ENCODE results near the gene CNDP1.
"Not testable (repeated sequence)": the region's sequence is repeated elsewhere in the genome, so short reads cannot be mapped to it uniquely, and the experiment has no call there.

Gene CNDP1

DNA sequence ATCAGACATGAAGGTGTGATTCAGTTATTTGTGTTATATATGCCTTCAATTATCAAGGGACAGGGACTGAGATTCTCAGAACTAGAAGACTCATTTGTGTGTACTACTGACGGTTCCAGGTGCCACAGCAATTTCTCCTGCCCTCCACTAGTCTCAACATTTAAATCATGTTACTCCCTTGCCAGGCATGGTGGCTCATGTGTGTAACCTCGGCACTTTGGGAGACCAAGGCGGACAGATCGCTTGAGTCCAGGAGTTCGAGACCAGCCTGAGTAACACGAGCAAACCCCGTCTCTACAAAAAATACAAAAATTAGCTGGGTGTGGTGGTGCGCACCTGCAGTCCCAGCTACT, 37.0 kb upstream of the CNDP1 start:
- peaks cover 14% of the 10 kb centered on the region; the same call in 1 of the 2 replicates for H3K4me1 ChIP-seq (ENCODE audit: control insufficient read depth, insufficient read depth, low read length)
- H3K36me3 ChIP-seq (ENCODE audit: control insufficient read depth, insufficient read depth, low read length), result peaks cover 32% of the 10 kb centered on the region
- no peak overlapping the region for H3K27ac ChIP-seq (ENCODE audit: low read depth, low read length)
- no peak overlapping the region; the same call in 1 of the 2 replicates for H3K9ac ChIP-seq (ENCODE audit: low read depth, low read length)
- H3K4me3 ChIP-seq (ENCODE audit: low read depth, low read length), result peak overlapping the region; percentile 89
- no peaks in the 10 kb centered on the region for H3K27me3 ChIP-seq (ENCODE audit: control insufficient read depth, insufficient read depth, low read length)
- no peaks in the 10 kb centered on the region for H3K9me3 ChIP-seq (ENCODE audit: control insufficient read depth, insufficient read depth, low read length)

DNA sequence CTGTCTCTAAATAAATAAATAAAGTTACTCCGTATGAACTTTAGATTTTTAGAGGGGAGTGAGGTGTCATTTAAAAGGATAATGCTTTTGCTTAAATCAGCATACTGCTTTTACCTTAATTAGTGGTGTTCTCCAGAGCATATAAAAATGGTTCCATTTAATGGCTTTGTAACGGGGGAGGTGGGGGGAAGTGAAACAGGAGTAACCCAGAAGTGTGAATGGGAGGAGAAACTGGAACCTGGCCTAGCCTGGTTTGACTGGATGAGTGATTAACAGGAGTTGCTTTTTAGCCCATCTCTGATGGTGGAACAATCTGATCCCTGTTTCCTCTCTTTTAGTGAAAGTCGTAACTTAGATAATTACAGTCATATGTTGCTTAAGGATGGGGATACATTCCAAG, 36.5 kb upstream of the CNDP1 start:
- H3K9me3 ChIP-seq (ENCODE audit: control insufficient read depth, insufficient read depth, low read length), result no peaks in the 10 kb centered on the region
- peak overlapping the region; percentile 89; the same call in 1 of the 2 replicates for H3K4me3 ChIP-seq (ENCODE audit: low read depth, low read length)
- H3K27ac ChIP-seq (ENCODE audit: low read depth, low read length), result no peak overlapping the region
- H3K4me1 ChIP-seq (ENCODE audit: control insufficient read depth, insufficient read depth, low read length), result peaks cover 14% of the 10 kb centered on the region; the same call in 1 of the 2 replicates
- peaks cover 37% of the 10 kb centered on the region for H3K36me3 ChIP-seq (ENCODE audit: control insufficient read depth, insufficient read depth, low read length)
- no peak overlapping the region for H3K9ac ChIP-seq (ENCODE audit: low read depth, low read length)
- no peaks in the 10 kb centered on the region for H3K27me3 ChIP-seq (ENCODE audit: control insufficient read depth, insufficient read depth, low read length)

DNA sequence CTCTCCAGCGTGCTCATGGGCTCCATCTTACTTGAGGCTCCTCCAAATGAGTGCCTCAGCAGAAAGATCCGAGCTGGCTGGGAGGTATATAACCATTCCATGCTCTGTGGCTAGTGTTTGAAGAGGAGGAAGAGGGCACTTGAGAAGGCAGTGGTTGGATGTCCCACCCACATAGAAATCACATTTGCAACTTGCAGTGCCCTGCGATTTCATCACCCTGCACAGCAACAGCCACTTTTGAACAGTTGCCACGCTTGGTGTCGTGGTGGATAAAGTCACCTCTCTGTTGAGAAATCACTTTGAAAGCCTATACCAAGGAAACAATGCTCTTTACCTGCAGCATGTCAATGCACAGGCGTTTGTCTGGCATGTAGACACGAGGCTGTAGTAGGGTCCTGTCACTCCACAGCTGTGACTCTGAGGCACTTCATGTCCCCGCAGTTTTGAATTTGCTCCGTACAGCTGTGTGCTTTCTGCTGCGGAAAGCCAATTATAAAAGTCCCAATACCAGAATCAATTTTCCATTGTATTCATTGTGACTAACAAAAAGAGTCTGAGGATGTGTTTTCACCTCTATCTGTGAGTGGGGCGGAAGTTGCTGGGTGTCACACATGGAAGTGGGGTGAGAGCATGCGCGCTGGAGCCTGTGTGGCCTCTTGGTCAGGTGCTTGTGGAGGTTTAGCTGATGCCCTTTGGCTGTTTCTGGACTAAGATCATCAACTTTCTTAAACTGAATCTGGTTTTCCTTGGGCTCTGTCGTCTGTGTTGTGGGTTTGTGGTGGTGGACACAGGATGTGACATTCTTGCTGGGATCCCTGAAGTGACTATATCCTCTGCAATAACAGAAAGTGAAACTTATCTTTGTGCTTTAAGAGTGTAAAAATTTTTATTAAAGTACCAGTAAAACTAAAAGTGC, 35.3 kb upstream of the CNDP1 start:
- Histone ChIP-seq H3K27ac (ENCODE audit: low read depth, low read length) (peak overlapping the region; percentile 42), H3K9me3 (ENCODE audit: control insufficient read depth, insufficient read depth, low read length) (no peaks in the 10 kb centered on the region), H3K27me3 (ENCODE audit: control insufficient read depth, insufficient read depth, low read length) (no peaks in the 10 kb centered on the region), H3K4me1 (ENCODE audit: control insufficient read depth, insufficient read depth, low read length) (peaks cover 14% of the 10 kb centered on the region; the same call in 1 of the 2 replicates), H3K9ac (ENCODE audit: low read depth, low read length) (no peak overlapping the region), H3K36me3 (ENCODE audit: control insufficient read depth, insufficient read depth, low read length) (peaks cover 47% of the 10 kb centered on the region), H3K4me3 (ENCODE audit: low read depth, low read length) (no peak overlapping the region)

DNA sequence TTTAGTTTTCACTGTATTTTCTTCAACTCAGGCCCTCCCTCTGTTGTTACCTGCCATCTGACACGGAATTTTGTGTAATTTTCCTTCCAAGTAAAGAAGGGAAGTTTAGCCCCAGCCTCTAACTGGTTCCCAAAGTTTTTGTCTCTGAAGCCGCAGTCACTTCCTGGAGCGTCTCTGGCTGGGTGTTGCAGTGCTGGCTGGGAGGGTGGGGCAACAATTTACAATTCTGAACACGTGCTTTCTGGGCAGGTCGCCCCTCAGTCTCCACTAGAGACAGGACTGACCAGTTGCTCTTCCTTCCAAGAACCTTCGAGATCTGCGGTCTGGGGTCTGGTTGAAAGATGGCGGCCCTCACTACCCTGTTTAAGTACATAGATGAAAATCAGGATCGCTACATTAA, 34.7 kb upstream of the CNDP1 start:
- no peak overlapping the region for H3K9ac ChIP-seq (ENCODE audit: low read depth, low read length)
- no peaks in the 10 kb centered on the region for H3K27me3 ChIP-seq (ENCODE audit: control insufficient read depth, insufficient read depth, low read length)
- peak overlapping the region; percentile 42 for H3K27ac ChIP-seq (ENCODE audit: low read depth, low read length)
- H3K4me3 ChIP-seq (ENCODE audit: low read depth, low read length), result no peak overlapping the region
- no peaks in the 10 kb centered on the region for H3K9me3 ChIP-seq (ENCODE audit: control insufficient read depth, insufficient read depth, low read length)
- peaks cover 14% of the 10 kb centered on the region; the same call in 1 of the 2 replicates for H3K4me1 ChIP-seq (ENCODE audit: control insufficient read depth, insufficient read depth, low read length)
- peaks cover 54% of the 10 kb centered on the region for H3K36me3 ChIP-seq (ENCODE audit: control insufficient read depth, insufficient read depth, low read length)

DNA sequence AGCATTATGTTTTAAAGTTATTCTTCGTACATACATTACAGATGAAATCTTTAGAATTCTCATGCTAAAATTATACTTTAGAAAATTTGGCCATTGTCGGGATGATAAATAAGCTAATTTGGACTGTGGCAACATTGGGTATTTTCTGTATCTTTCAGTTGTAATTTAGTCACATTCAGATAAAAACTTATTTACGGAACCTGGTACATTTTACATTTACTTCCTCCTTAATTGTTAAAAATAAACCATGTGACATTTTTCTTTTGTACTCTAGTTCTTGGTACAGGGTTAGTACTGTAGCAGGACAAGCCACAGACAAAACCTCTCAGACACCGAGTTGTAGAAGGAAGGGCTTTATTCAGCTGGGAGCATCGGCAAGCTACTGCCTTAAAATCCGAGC, 33.9 kb upstream of the CNDP1 start:
- H3K4me3 ChIP-seq (ENCODE audit: low read depth, low read length), result no peak overlapping the region
- peaks cover 14% of the 10 kb centered on the region; the same call in 1 of the 2 replicates for H3K4me1 ChIP-seq (ENCODE audit: control insufficient read depth, insufficient read depth, low read length)
- no peak overlapping the region for H3K27ac ChIP-seq (ENCODE audit: low read depth, low read length)
- H3K9me3 ChIP-seq (ENCODE audit: control insufficient read depth, insufficient read depth, low read length), result no peaks in the 10 kb centered on the region
- no peak overlapping the region for H3K9ac ChIP-seq (ENCODE audit: low read depth, low read length)
- H3K27me3 ChIP-seq (ENCODE audit: control insufficient read depth, insufficient read depth, low read length), result no peaks in the 10 kb centered on the region
- peaks cover 60% of the 10 kb centered on the region for H3K36me3 ChIP-seq (ENCODE audit: control insufficient read depth, insufficient read depth, low read length)

DNA sequence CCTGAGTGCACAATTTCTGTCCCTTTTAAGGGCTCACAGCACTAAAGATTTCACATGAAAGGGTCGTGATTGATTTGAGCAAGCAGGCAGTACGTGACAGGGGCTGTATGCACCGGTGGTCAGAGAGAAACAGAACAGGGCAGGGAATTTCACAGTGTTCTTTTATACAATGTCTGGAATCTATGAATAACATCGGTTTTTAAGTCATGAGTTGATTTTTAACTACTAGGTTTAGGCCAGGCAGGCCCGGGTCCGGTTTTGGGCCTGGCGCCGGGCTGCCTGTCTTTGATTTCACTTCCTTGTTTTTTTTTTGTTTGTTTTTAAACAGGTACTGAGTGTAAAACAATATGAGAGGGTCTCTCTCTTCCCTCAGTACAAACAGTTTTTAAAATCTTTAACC, 33.5 kb upstream of the CNDP1 start:
- not testable (repeated sequence) for H3K27ac ChIP-seq (ENCODE audit: low read depth, low read length); H3K9ac ChIP-seq (ENCODE audit: low read depth, low read length); H3K9me3 ChIP-seq (ENCODE audit: control insufficient read depth, insufficient read depth, low read length); H3K27me3 ChIP-seq (ENCODE audit: control insufficient read depth, insufficient read depth, low read length); H3K4me3 ChIP-seq (ENCODE audit: low read depth, low read length)
- peaks cover 14% of the 10 kb centered on the region; the same call in 1 of the 2 replicates for H3K4me1 ChIP-seq (ENCODE audit: control insufficient read depth, insufficient read depth, low read length)
- H3K36me3 ChIP-seq (ENCODE audit: control insufficient read depth, insufficient read depth, low read length), result peaks cover 64% of the 10 kb centered on the region

DNA sequence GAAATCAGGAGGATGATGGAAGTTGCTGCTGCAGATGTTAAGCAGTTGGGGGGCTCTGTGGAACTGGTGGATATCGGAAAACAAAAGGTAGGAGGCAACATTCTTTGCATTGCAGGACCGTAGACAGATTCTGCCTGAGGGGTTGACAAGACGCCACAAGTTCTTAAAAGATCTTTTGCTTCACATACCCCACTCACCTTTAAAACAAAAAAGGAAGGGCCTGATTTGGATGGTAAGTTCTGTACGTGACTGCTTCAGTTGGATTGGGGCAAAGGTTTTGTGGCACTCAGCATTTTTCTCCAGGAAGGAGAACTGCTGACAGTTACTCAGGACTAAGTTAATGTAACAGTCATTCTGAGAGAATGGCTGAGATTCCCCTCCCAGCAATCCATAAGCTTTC, 32.9 kb upstream of the CNDP1 start:
- H3K27ac ChIP-seq (ENCODE audit: low read depth, low read length), result no peak overlapping the region
- H3K4me3 ChIP-seq (ENCODE audit: low read depth, low read length), result no peak overlapping the region
- H3K36me3 ChIP-seq (ENCODE audit: control insufficient read depth, insufficient read depth, low read length), result peaks cover 71% of the 10 kb centered on the region
- no peaks in the 10 kb centered on the region for H3K9me3 ChIP-seq (ENCODE audit: control insufficient read depth, insufficient read depth, low read length)
- H3K27me3 ChIP-seq (ENCODE audit: control insufficient read depth, insufficient read depth, low read length), result no peaks in the 10 kb centered on the region
- H3K9ac ChIP-seq (ENCODE audit: low read depth, low read length), result no peak overlapping the region
- H3K4me1 ChIP-seq (ENCODE audit: control insufficient read depth, insufficient read depth, low read length), result peaks cover 14% of the 10 kb centered on the region; the same call in 1 of the 2 replicates

DNA sequence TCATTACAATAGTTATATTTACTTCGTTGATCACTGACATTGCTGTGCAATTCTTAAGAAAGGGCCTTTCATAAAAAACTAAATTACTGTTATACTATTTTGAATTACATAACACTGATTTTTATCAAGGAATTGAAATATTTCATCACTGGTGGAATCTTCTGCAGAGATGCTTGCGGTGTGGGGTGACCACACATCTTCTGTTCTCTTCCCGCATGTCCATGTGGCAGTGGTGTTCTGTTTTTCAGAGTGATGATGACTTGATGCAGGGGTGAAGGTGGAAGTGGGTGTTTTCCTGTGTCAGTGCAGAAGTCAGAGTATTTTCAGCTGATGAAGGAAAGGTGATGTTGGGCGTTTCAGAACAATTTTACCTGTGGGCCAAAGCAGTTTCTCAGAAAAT, 31.2 kb upstream of the CNDP1 start:
- Histone ChIP-seq H3K4me3 (ENCODE audit: low read depth, low read length) (no peak overlapping the region), H3K9ac (ENCODE audit: low read depth, low read length) (no peak overlapping the region), H3K9me3 (ENCODE audit: control insufficient read depth, insufficient read depth, low read length) (no peaks in the 10 kb centered on the region), H3K4me1 (ENCODE audit: control insufficient read depth, insufficient read depth, low read length) (0 out of 2 replicates have a peak, but pooled peaks cover 11% of the 10 kb centered on the region), H3K36me3 (ENCODE audit: control insufficient read depth, insufficient read depth, low read length) (peaks cover 84% of the 10 kb centered on the region), H3K27me3 (ENCODE audit: control insufficient read depth, insufficient read depth, low read length) (no peaks in the 10 kb centered on the region), H3K27ac (ENCODE audit: low read depth, low read length) (no peak overlapping the region)

DNA sequence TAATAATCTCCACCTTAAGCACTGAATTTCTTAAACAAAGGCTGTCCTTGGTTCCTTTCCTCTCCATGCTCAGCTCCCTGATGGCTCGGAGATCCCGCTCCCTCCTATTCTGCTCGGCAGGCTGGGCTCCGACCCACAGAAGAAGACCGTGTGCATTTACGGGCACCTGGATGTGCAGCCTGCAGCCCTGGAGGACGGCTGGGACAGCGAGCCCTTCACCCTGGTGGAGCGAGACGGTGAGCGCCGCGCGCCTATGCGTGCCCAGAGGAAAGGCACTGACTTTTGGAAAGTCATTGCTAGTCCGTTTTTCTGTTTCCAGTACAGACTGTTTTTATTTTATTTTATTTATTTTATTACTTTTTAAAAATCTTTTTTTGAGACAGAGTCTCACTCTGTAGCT, 28.5 kb upstream of the CNDP1 start:
- no peaks in the 10 kb centered on the region for H3K9me3 ChIP-seq (ENCODE audit: control insufficient read depth, insufficient read depth, low read length)
- no peak overlapping the region for H3K4me3 ChIP-seq (ENCODE audit: low read depth, low read length)
- H3K27me3 ChIP-seq (ENCODE audit: control insufficient read depth, insufficient read depth, low read length), result no peaks in the 10 kb centered on the region
- no peaks in the 10 kb centered on the region for H3K4me1 ChIP-seq (ENCODE audit: control insufficient read depth, insufficient read depth, low read length)
- peaks cover 96% of the 10 kb centered on the region for H3K36me3 ChIP-seq (ENCODE audit: control insufficient read depth, insufficient read depth, low read length)
- peak overlapping the region; percentile 40 for H3K27ac ChIP-seq (ENCODE audit: low read depth, low read length)
- H3K9ac ChIP-seq (ENCODE audit: low read depth, low read length), result no peak overlapping the region

DNA sequence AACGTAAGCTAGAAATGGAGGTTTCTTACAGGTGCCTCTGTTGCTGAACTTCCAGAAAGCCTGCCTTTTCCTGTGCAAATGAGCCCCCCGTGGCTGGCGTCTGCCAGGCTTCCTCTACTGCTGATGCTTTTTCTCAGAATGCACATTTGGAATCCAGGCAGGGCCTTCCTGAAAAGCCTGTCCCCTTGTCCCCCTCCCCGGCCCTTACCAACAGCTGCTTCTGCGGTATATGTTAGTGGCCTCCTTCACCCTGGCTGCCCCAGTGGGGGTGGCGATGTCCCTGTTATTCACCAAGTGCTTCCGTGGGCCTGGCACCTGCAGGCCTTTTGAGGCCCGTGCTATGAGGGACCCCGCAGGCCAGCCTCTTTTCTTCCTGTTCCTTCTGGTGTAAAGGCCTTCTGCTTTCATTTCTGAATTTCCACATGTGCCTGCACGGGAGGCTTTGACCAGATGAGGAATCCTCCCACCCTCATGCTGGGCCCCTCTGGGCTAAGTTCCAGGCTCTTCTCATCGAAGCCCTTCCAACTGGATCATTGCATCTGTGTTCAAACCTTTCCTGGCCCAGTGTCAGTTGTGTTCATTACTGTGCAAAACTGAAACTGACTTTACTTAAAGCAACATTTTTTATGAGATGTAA, 27.7 kb upstream of the CNDP1 start:
- H3K36me3 ChIP-seq (ENCODE audit: control insufficient read depth, insufficient read depth, low read length), result peaks cover 94% of the 10 kb centered on the region
- H3K27me3 ChIP-seq (ENCODE audit: control insufficient read depth, insufficient read depth, low read length), result no peaks in the 10 kb centered on the region

More for the DNA sequence above, 27.7 kb upstream of the CNDP1 start:
- Histone ChIP-seq H3K27ac (ENCODE audit: low read depth, low read length) (no peak overlapping the region), H3K9me3 (ENCODE audit: control insufficient read depth, insufficient read depth, low read length) (no peaks in the 10 kb centered on the region), H3K4me1 (ENCODE audit: control insufficient read depth, insufficient read depth, low read length) (no peaks in the 10 kb centered on the region), H3K9ac (ENCODE audit: low read depth, low read length) (no peak overlapping the region), H3K4me3 (ENCODE audit: low read depth, low read length) (no peak overlapping the region)
